H1 (cell line): ENCODE data around the gene PEX6. TPM values are rescaled to one million over a fixed set of nuclear protein-coding genes. Genes with fewer than 3 reads are reported as not detected.

Source experiments
- CBX5 ChIP-seq: fragments of 300-800, 300-1000 bp; sonication (generic); IDR thresholded peaks from 2 replicates; pipeline ENCODE4 v1.7.1; 2016; ENCODE audit warnings: antibody characterized with exemption, low read length, low read depth
- CTBP2 ChIP-seq: IDR thresholded peaks from 2 replicates; pipeline ENCODE4 v1.7.0; 2011; ENCODE audit warnings: borderline replicate concordance, mild to moderate bottlenecking, moderate library complexity, mixed read lengths, low read length; ENCODE audit not compliant: insufficient read depth, insufficient read length
- EGR1 ChIP-seq: IDR thresholded peaks from 2 replicates; pipeline ENCODE4 v1.6.1; 2011; ENCODE audit warnings: low read depth, low read length, borderline replicate concordance
- EP300 ChIP-seq, 2 experiments: IDR thresholded peaks; 1 replicate in 1 of 2; 2 replicates in 1 of 2; pipeline ENCODE4 v1.6.1; 2011 to 2012; ENCODE audit warnings: low read depth in 2 of 2, low read length in 2 of 2, mild to moderate bottlenecking in 2 of 2, borderline replicate concordance in 1 of 2, inconsistent platforms in 1 of 2, moderate library complexity in 1 of 2
- JUND ChIP-seq: IDR thresholded peaks from 2 replicates; pipeline ENCODE4 v1.6.1; 2011; ENCODE audit warnings: mild to moderate bottlenecking, improper control_type of control experiment, low read length
- KDM4A ChIP-seq: IDR thresholded peaks from one replicate; pipeline ENCODE4 v1.7.1; 2012; ENCODE audit warnings: low read depth, mild to moderate bottlenecking, moderate library complexity, low read length, inconsistent platforms; ENCODE audit not compliant: severe bottlenecking
- MAX ChIP-seq: IDR thresholded peaks from 2 replicates; pipeline ENCODE4 v1.6.1; 2012; ENCODE audit warnings: inconsistent platforms
- NANOG ChIP-seq: IDR thresholded peaks from 2 replicates; pipeline ENCODE4 v1.6.1; 2011; ENCODE audit warnings: low read length, low read depth, mild to moderate bottlenecking, inconsistent platforms; ENCODE audit not compliant: insufficient read depth, poor library complexity, severe bottlenecking
- POLR2A ChIP-seq, 2 experiments: IDR thresholded peaks; 1 replicate in 1 of 2; 2 replicates in 1 of 2; pipeline ENCODE4 v1.6.1; 2011; ENCODE audit warnings: low read depth in 2 of 2, low read length in 2 of 2, mild to moderate bottlenecking in 2 of 2; ENCODE audit errors: control extremely low read depth in 1 of 2
- SIN3A ChIP-seq, 2 experiments: IDR thresholded peaks in 1 of 2; conservative IDR thresholded peaks in 1 of 2; 2 replicates each; pipeline ENCODE4 v1.6.1; 2011 to 2012; ENCODE audit warnings: low read length in 2 of 2, improper control_type of control experiment in 1 of 2, low read depth in 1 of 2, mild to moderate bottlenecking in 1 of 2
- polyA plus RNA-seq, 7 experiments: library from polyadenylated mRNA; depleted of rRNA in 3 of 7; stranded (reverse) in 5 of 7; unstranded in 2 of 7; fragments of >200 nt in 5 of 7; fragments of 200-250 nt in 2 of 7; gene quantifications; 1 replicate in 5 of 7; 2 replicates in 1 of 7; 4 replicates in 1 of 7; pipeline versions ENCODE4 v1.2.1 to v1.2.3, GENCODE V29; 2011 to 2013; ENCODE audit warnings: missing spikeins in 2 of 7, mixed read lengths in 2 of 7
- total RNA-seq: library from RNA; stranded (reverse); fragmentation: NEBNext Ultra II Directional; extraction: Animal tissue kit (Norgen Biotek cat#: 25700); gene quantifications from 2 replicates; pipeline ENCODE4 v1.2.1, GENCODE V29; 2021

Gene PEX6
- total and polyA plus RNA-seq, 2 of the 8 experiments (the other 6 are each of a cell fraction or from before 2014, with no cell fraction given): 6.4 to 12.5 TPM

GRCh38 chr6:42978839-42979522, at the start of gene PEX6 (continued):
- TF ChIP-seq CTBP2: no peak
- TF ChIP-seq CBX5: no peak
- TF ChIP-seq KDM4A: peak; percentile 75
- TF ChIP-seq SIN3A (conservative IDR thresholded peaks at IDR 0.05 in 1 of 2, IDR thresholded peaks at IDR 0.05 in 1 of 2; ENCODE audit: low read depth in 1 of 2, low read length in 2 of 2): peak; percentile 84 to 96; a peak in 2 of 4 replicates
- TF ChIP-seq JUND: no peak
- no peak for TF ChIP-seq EGR1
- no peak for TF ChIP-seq NANOG
- peak; percentile 54 for TF ChIP-seq MAX
- TF ChIP-seq EP300 (IDR thresholded peaks at IDR 0.05; ENCODE audit: borderline replicate concordance in 1 of 2, low read depth in 2 of 2, low read length in 2 of 2): no peak
- TF ChIP-seq POLR2A (IDR thresholded peaks at IDR 0.05; ENCODE audit: control extremely low read depth in 1 of 2, low read depth in 2 of 2, low read length in 2 of 2): peak; percentile 68 to 69; a peak in 2 of 3 replicates
